Endothelial cell of umbilical vein (primary cell): ENCODE measurements around the gene SPTB. TPM values are rescaled to one million over a fixed set of nuclear protein-coding genes. Genes with fewer than 3 reads are reported as not detected.

Experiments used
- BruUV-seq: library from RNA; stranded (reverse); fragments of 400-500 nt; replicated peaks from 2 replicates; lab custom pipeline; 2021; lab: Mats Ljungman, UMichigan
- CTCF ChIA-PET: fragments of 300-600, 350-600 bp; sonication (Branson Sonifier 250); formaldehyde crosslinking; loops from one replicate; lab custom pipeline; 2021; ENCODE audit warnings: antibody characterized with exemption, inconsistent platforms; lab: Charles Lee
- POLR2A ChIA-PET: fragments of 300-600, 350-600 bp; sonication (Branson Sonifier 250); formaldehyde crosslinking; loops from one replicate; lab custom pipeline; 2021; ENCODE audit warnings: antibody characterized with exemption, inconsistent platforms; lab: Charles Lee
- DNase-seq: peaks from one replicate; pipeline ENCODE4 v3.0.0-alpha.2; 2011; ENCODE audit warnings: low read depth, low spot score
- FAIRE-seq: peaks from 2 replicates; lab custom pipeline; 2011; peaks lifted over from hg19 to GRCh38; lab: Jason Lieb, UNC
- H2AFZ ChIP-seq: 2 replicates; pipeline ENCODE4 v1.6.0; 2012; ENCODE audit warnings: low read depth, low read length, control low read depth, inconsistent platforms
- H3K27ac ChIP-seq: 2 replicates; pipeline ENCODE4 v1.5.1; 2011; ENCODE audit warnings: low read depth, mild to moderate bottlenecking, control low read depth, low read length, moderate library complexity; ENCODE audit not compliant: insufficient read depth
- H3K27me3 ChIP-seq, 2 experiments: 2 replicates each; pipeline versions ENCODE4 v1.6.0 to v1.6.1; 2011; ENCODE audit warnings: low read length in 2 of 2, mixed read lengths in 1 of 2; ENCODE audit not compliant: control insufficient read depth in 2 of 2, insufficient read depth in 2 of 2
- H3K36me3 ChIP-seq, 2 experiments: 2 replicates in 1 of 2; 3 replicates in 1 of 2; pipeline ENCODE4 v1.5.1; 2011; ENCODE audit warnings: low read length in 2 of 2, mild to moderate bottlenecking in 1 of 2, moderate library complexity in 1 of 2; ENCODE audit not compliant: control insufficient read depth in 2 of 2, insufficient read depth in 2 of 2; ENCODE audit errors: extremely low read depth in 1 of 2
- H3K4me1 ChIP-seq: 3 replicates; pipeline ENCODE4 v1.5.1; 2011; ENCODE audit warnings: mild to moderate bottlenecking, low read length; ENCODE audit not compliant: control insufficient read depth, insufficient read depth; ENCODE audit errors: extremely low read depth
- H3K4me2 ChIP-seq: 2 replicates; pipeline ENCODE4 v1.6.1; 2011; ENCODE audit warnings: low read length, control low read depth, mixed read lengths; ENCODE audit not compliant: insufficient read depth
- H3K4me3 ChIP-seq, 3 experiments: fragments of 200-600 bp in 1 of 3; sonication (generic), shearing (Covaris generic) in 1 of 3; replicated peaks in 1 of 3; 2 replicates each; pipeline ENCODE4 v1.5.1; 2011 to 2016; ENCODE audit warnings: control low read depth in 3 of 3, low read length in 3 of 3, mild to moderate bottlenecking in 2 of 3, inconsistent platforms in 1 of 3, low read depth in 1 of 3, moderate library complexity in 1 of 3; ENCODE audit not compliant: insufficient read depth in 1 of 3
- H3K79me2 ChIP-seq: 2 replicates; pipeline ENCODE4 v1.6.0; 2012; ENCODE audit warnings: low read length, inconsistent platforms; ENCODE audit not compliant: control insufficient read depth, insufficient read depth
- H3K9ac ChIP-seq: replicated peaks from 2 replicates; pipeline ENCODE3; 2011; ENCODE audit warnings: low read length, control low read depth; ENCODE audit not compliant: insufficient read depth; ENCODE audit errors: extremely low read depth
- H3K9me1 ChIP-seq: replicated peaks from 3 replicates; pipeline ENCODE4 v1.6.0; 2011; ENCODE audit warnings: mild to moderate bottlenecking, low read length; ENCODE audit not compliant: control insufficient read depth, insufficient read depth; ENCODE audit errors: extremely low read depth
- H3K9me3 ChIP-seq: replicated peaks from 2 replicates; pipeline ENCODE4 v1.5.1; 2012; ENCODE audit warnings: low read length, inconsistent platforms; ENCODE audit not compliant: control insufficient read depth, insufficient read depth
- H4K20me1 ChIP-seq: replicated peaks from 2 replicates; pipeline ENCODE3; 2011; ENCODE audit warnings: mild to moderate bottlenecking, low read length; ENCODE audit not compliant: control insufficient read depth, insufficient read depth; ENCODE audit errors: extremely low read depth
- EZH2 ChIP-seq: IDR thresholded peaks from 2 replicates; pipeline ENCODE4 v1.6.1; 2012; ENCODE audit warnings: borderline replicate concordance, low read depth, mild to moderate bottlenecking, moderate library complexity, low read length, inconsistent platforms; ENCODE audit not compliant: severe bottlenecking
- FOS ChIP-seq: IDR thresholded peaks from 2 replicates; pipeline ENCODE4 v1.6.1; 2011; ENCODE audit warnings: mild to moderate bottlenecking, low read length, moderate library complexity, borderline replicate concordance; ENCODE audit not compliant: insufficient read depth
- GATA2 ChIP-seq: IDR thresholded peaks from 2 replicates; pipeline ENCODE4 v1.7.0; 2011; ENCODE audit warnings: low read depth, mild to moderate bottlenecking, moderate library complexity, mixed read lengths, low read length; ENCODE audit not compliant: insufficient read length, insufficient read depth
- JUN ChIP-seq: IDR thresholded peaks from 2 replicates; pipeline ENCODE4 v1.6.1; 2011; ENCODE audit warnings: borderline replicate concordance, low read depth; ENCODE audit not compliant: insufficient read length, insufficient read depth
- MAX ChIP-seq: IDR thresholded peaks from 2 replicates; pipeline ENCODE4 v1.6.1; 2011; ENCODE audit not compliant: insufficient read depth, insufficient read length
- MYC ChIP-seq: IDR thresholded peaks from one replicate; pipeline ENCODE4 v1.6.1; 2011; ENCODE audit warnings: mild to moderate bottlenecking, low read depth, low read length
- POLR2A ChIP-seq: IDR thresholded peaks from 2 replicates; pipeline ENCODE4 v1.6.1; 2012; ENCODE audit warnings: low read depth, mild to moderate bottlenecking, control low read depth, low read length
- POLR2AphosphoS5 ChIP-seq: IDR thresholded peaks from 2 replicates; pipeline ENCODE4 v1.6.1; 2012; ENCODE audit warnings: low read depth, mild to moderate bottlenecking, control low read depth, low read length, moderate library complexity; ENCODE audit not compliant: insufficient read depth
- dilution Hi-C: fragments of 300-500 bp; cut with MboI; formaldehyde crosslinking; loops from one replicate; pipeline ENCODE4 v1.15.0; 2019; ENCODE audit warnings: low sequenced_read_pairs; ENCODE audit not compliant: extremely low pct_ligation_motif_present
- intact Hi-C: fragments of 100-400 bp; cut with micrococcal nuclease; formaldehyde crosslinking; loops from one replicate; pipeline ENCODE4 v1.10.0; 2022
- polyA plus RNA-seq, 4 experiments: library from polyadenylated mRNA; depleted of rRNA in 3 of 4; stranded (reverse) in 3 of 4; unstranded in 1 of 4; fragments of >200 nt; gene quantifications; 2 replicates each; pipeline versions ENCODE4 v1.2.1 to v1.2.3, GENCODE V29; 2011 to 2012; ENCODE audit warnings: missing spikeins in 1 of 4
- total RNA-seq: library from RNA; stranded (reverse); gene quantifications from 2 replicates; pipeline ENCODE4 v1.2.3, GENCODE V29; 2021
- TF ChIP-seq, protein P1 (sequence below), 2 donors: IDR thresholded peaks; 1 replicate in 1 of 2; 2 replicates in 1 of 2; pipeline ENCODE4 v1.5.1; 2011; ENCODE audit warnings: low read length in 2 of 2, mild to moderate bottlenecking in 2 of 2, moderate library complexity in 2 of 2, control low read depth in 1 of 2, inconsistent platforms in 1 of 2, low read depth in 1 of 2; ENCODE audit not compliant: insufficient read depth in 1 of 2; ENCODE audit errors: extremely low read depth in 1 of 2

Gene SPTB
- total and polyA plus RNA-seq, 2 donors (not counting 3 experiments of a cell fraction or from before 2014, with no cell fraction given): 0.03 to 0.07 TPM

DNA sequence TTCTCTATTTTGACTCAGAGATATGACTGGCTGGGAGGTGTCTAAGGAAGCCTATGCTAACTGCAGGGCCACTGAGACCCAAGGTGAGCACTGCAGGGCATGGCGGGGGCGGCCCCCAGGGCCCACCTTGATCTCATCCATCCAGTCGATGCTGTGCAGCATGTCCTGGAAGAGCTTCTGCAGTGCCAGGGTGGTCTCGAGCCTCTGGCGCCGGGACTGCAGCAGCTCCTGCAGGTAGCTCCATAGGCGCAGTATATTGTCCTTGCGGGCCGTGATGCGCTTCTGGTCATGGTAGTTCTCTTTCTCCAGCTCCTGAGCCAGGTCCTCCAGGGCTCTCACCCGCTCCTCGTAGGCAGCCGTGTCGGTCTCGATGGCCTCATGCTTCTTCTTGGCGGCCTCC is 84.5 kb downstream of the SPTB start:
- CTCF ChIA-PET: interaction anchor here (0.9 to 1.7 kb wide), 6 partner anchors 17 to 225 kb away, joined by 3 to 4 read pairs (median 3); no protein-coding TSS in a partner anchor
- dilution Hi-C loops: no loop called here
- BruUV-seq: no TSS peak

DNA sequence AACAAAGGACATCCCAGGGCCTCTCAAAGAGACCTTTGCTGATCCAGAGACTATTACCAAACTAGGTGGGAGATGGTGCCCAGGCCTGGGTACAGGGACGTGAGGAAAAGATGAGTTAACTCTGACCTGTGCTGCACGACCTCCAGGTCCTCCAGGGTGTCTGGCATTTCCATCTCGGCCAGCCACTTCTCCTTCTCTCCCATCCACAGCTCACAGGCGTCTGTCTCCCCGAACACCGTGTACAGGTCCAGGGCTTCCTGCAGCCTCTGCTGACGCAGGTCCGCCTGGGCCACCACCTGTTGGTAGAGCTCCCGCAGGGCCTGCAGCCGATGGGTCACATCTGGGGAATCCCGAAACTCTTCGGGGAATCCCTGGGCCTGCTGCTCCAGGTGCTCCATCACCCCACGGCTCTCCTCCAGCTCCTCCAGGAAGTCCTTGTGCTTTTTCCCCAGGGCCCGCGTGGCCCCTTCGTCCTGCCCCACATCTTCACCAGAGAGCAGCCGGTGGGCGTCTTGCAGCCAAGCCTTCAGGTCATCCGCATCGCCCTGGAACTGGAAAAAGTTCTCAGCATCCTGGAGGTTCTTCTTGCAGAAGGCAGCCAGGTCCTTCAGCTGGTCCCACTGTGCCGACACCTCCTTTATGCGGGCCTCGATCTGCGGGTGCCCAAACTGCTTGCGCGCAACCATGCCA is 86.7 kb downstream of the SPTB start:
- intact Hi-C loops: no loop called here
- POLR2A ChIA-PET: interaction anchor here (1.0 kb wide), 1 partner anchor 128 kb away, joined by 3 read pairs; no protein-coding TSS in a partner anchor

More for the DNA sequence above, 84.5 kb downstream of the SPTB start:
- no peaks in the 10 kb centered on the region for H3K9me1 ChIP-seq
- no peaks in the 10 kb centered on the region for H3K36me3 ChIP-seq
- H3K9me3 ChIP-seq: no peaks in the 10 kb centered on the region
- peaks cover 0 to 4% of the 10 kb centered on the region in 2 experiments for H3K27me3 ChIP-seq
- H3K4me2 ChIP-seq: no peak overlapping the region
- no peak overlapping the region for H2AFZ ChIP-seq
- H3K4me3 ChIP-seq: no peak overlapping the region
- DNase-seq (no peak), FAIRE-seq (no peak)
- POLR2A ChIA-PET: no interaction called here
- H3K27ac ChIP-seq: no peak overlapping the region
- H4K20me1 ChIP-seq: no peaks in the 10 kb centered on the region
- H3K79me2 ChIP-seq: no peaks in the 10 kb centered on the region
- H3K9ac ChIP-seq: no peak overlapping the region
- TF ChIP-seq POLR2AphosphoS5: no peak
- no peaks in the 10 kb centered on the region for H3K4me1 ChIP-seq
- intact Hi-C loops: no loop called here

More for the DNA sequence above, 86.7 kb downstream of the SPTB start:
- dilution Hi-C loops: no loop called here
- Histone ChIP-seq H2AFZ (no peak overlapping the region), H3K4me3 (no peak overlapping the region), H3K9me3 (no peaks in the 10 kb centered on the region), H3K27me3 (peaks cover 0 to 4% of the 10 kb centered on the region in 2 experiments), H4K20me1 (no peaks in the 10 kb centered on the region), H3K9ac (no peak overlapping the region), H3K79me2 (no peaks in the 10 kb centered on the region), H3K27ac (no peak overlapping the region), H3K36me3 (no peaks in the 10 kb centered on the region), H3K4me1 (peaks cover 5% of the 10 kb centered on the region), H3K4me2 (no peak overlapping the region), H3K9me1 (no peaks in the 10 kb centered on the region)
- no peak for FAIRE-seq
- DNase-seq: no peak
- BruUV-seq: no TSS peak
- CTCF ChIA-PET: interaction anchor here (1.0 to 1.3 kb wide), 3 partner anchors 8 to 117 kb away, joined by 3 to 4 read pairs (median 3); no protein-coding TSS in a partner anchor
- TF ChIP-seq, protein P1, sequence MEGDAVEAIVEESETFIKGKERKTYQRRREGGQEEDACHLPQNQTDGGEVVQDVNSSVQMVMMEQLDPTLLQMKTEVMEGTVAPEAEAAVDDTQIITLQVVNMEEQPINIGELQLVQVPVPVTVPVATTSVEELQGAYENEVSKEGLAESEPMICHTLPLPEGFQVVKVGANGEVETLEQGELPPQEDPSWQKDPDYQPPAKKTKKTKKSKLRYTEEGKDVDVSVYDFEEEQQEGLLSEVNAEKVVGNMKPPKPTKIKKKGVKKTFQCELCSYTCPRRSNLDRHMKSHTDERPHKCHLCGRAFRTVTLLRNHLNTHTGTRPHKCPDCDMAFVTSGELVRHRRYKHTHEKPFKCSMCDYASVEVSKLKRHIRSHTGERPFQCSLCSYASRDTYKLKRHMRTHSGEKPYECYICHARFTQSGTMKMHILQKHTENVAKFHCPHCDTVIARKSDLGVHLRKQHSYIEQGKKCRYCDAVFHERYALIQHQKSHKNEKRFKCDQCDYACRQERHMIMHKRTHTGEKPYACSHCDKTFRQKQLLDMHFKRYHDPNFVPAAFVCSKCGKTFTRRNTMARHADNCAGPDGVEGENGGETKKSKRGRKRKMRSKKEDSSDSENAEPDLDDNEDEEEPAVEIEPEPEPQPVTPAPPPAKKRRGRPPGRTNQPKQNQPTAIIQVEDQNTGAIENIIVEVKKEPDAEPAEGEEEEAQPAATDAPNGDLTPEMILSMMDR (IDR thresholded peaks at IDR 0.05; ENCODE audit: extremely low read depth in 1 of 2, insufficient read depth in 1 of 2, low read depth in 1 of 2, low read length in 2 of 2): no peak
- TF ChIP-seq MAX (no peak), POLR2A (no peak), JUN (no peak), MYC (no peak), FOS (no peak), POLR2AphosphoS5 (no peak), EZH2 (no peak), GATA2 (no peak)
